ENCODE measurements around the gene MMD2. TPM values are rescaled to one million over a fixed set of nuclear protein-coding genes. Genes with fewer than 3 reads are reported as not detected.

The MMD2 gene
- total RNA-seq, 1 experiment from 2014 or later = not detected

DNA sequence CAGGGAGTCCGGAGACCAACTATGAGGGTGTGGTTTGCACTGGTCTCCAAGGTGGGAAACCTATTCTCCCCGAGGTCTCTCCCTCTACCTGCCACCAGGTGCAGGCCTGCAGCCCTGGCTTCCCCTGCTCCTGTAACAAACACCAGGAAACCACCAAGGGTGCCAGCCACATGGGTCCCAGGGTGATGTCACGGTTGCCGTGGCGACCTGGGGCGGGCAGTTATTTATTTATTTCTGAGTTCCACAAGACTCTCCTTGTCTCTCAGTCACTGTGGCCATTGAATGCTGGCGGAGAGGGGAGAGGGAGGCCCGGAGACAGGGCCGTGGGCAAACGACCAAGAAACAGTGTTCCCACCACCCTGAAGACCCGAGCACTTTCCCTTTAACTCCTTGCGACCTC, 27.0 kb downstream of the MMD2 start:
- Mint-ChIP-seq H3K4me1 (ENCODE audit: low read depth, unreplicated experiment) (no peaks in the 10 kb centered on the region), H3K36me3 (ENCODE audit: insufficient read depth, unreplicated experiment) (no peaks in the 10 kb centered on the region), H3K9me3 (ENCODE audit: unreplicated experiment) (no peaks in the 10 kb centered on the region), H3K27ac (ENCODE audit: unreplicated experiment) (no peak overlapping the region), H3K27me3 (ENCODE audit: insufficient read depth, unreplicated experiment) (no peaks in the 10 kb centered on the region), H3K4me3 (ENCODE audit: unreplicated experiment) (no peak overlapping the region)
- POLR2A ChIA-PET = no interaction called here
- CTCF ChIA-PET = interaction anchor here (0.6 kb wide), 1 partner anchor 77 kb away, joined by 8 read pairs; no protein-coding TSS in a partner anchor
- H3K4me3 ChIP-seq (ENCODE audit: low read depth, low read length) = no peak overlapping the region
- no peaks in the 10 kb centered on the region for H3K4me1 ChIP-seq
- no peaks in the 10 kb centered on the region for H3K36me3 ChIP-seq (ENCODE audit: control insufficient read depth, insufficient read depth, low read length)
- TF ChIP-seq, protein P1, sequence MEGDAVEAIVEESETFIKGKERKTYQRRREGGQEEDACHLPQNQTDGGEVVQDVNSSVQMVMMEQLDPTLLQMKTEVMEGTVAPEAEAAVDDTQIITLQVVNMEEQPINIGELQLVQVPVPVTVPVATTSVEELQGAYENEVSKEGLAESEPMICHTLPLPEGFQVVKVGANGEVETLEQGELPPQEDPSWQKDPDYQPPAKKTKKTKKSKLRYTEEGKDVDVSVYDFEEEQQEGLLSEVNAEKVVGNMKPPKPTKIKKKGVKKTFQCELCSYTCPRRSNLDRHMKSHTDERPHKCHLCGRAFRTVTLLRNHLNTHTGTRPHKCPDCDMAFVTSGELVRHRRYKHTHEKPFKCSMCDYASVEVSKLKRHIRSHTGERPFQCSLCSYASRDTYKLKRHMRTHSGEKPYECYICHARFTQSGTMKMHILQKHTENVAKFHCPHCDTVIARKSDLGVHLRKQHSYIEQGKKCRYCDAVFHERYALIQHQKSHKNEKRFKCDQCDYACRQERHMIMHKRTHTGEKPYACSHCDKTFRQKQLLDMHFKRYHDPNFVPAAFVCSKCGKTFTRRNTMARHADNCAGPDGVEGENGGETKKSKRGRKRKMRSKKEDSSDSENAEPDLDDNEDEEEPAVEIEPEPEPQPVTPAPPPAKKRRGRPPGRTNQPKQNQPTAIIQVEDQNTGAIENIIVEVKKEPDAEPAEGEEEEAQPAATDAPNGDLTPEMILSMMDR (IDR thresholded peaks at IDR 0.05; ENCODE audit: insufficient read depth in 1 of 2, low read depth in 1 of 2, low read length in 1 of 2, severe bottlenecking in 1 of 2, unreplicated experiment in 1 of 2) = no peak
- no TSS peak for BruUV-seq (replicated peaks)
- no peaks in the 10 kb centered on the region for H3K27me3 ChIP-seq (replicated peaks; ENCODE audit: control insufficient read depth, insufficient read depth, low read length)
- DNase-seq = peak in 1 of 2 experiments; percentile 42
- intact Hi-C loops (cut with micrococcal nuclease; ENCODE audit: unreplicated experiment) = no loop called here
- no peaks in the 10 kb centered on the region for H3K9me3 ChIP-seq

DNA sequence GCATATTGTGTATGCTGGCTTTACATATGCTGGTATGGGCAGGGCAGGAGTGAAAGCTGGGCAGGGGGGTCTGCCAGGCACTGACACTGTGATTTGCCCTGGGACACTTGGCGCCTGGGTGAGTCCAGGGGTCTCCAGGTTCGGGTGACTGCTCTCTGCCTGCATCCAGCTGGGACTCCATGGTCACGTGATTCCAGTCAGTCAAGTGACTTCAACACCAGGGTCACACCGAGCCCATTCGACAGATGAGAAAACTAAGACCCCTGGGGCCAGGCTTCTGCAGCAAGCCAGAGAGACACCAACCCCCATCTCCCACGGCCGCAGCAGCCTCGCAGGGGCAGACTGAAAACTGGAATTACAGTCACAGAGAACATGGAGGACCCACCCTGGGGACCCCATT, 30.0 kb downstream of the MMD2 start:
- ChIA-PET POLR2A (no interaction called here), CTCF (no interaction called here)
- intact Hi-C loops (cut with micrococcal nuclease; ENCODE audit: unreplicated experiment) = no loop called here
- H3K4me3 ChIP-seq (ENCODE audit: low read depth, low read length) = no peak overlapping the region
- no peaks in the 10 kb centered on the region for H3K36me3 ChIP-seq (ENCODE audit: control insufficient read depth, insufficient read depth, low read length)
- Mint-ChIP-seq H3K4me3 (ENCODE audit: unreplicated experiment) (no peak overlapping the region), H3K9me3 (ENCODE audit: unreplicated experiment) (no peaks in the 10 kb centered on the region), H3K36me3 (ENCODE audit: insufficient read depth, unreplicated experiment) (no peaks in the 10 kb centered on the region), H3K27me3 (ENCODE audit: insufficient read depth, unreplicated experiment) (peaks cover 4% of the 10 kb centered on the region), H3K27ac (ENCODE audit: unreplicated experiment) (no peak overlapping the region), H3K4me1 (ENCODE audit: low read depth, unreplicated experiment) (no peaks in the 10 kb centered on the region)
- H3K4me1 ChIP-seq = no peaks in the 10 kb centered on the region
- DNase-seq = no peak
- no peaks in the 10 kb centered on the region for H3K27me3 ChIP-seq (replicated peaks; ENCODE audit: control insufficient read depth, insufficient read depth, low read length)
- no TSS peak for BruUV-seq (replicated peaks)
- TF ChIP-seq, protein P1 (IDR thresholded peaks at IDR 0.05; ENCODE audit: insufficient read depth in 1 of 2, low read depth in 1 of 2, low read length in 1 of 2, severe bottlenecking in 1 of 2, unreplicated experiment in 1 of 2) = no peak
- H3K9me3 ChIP-seq = no peaks in the 10 kb centered on the region

DNA sequence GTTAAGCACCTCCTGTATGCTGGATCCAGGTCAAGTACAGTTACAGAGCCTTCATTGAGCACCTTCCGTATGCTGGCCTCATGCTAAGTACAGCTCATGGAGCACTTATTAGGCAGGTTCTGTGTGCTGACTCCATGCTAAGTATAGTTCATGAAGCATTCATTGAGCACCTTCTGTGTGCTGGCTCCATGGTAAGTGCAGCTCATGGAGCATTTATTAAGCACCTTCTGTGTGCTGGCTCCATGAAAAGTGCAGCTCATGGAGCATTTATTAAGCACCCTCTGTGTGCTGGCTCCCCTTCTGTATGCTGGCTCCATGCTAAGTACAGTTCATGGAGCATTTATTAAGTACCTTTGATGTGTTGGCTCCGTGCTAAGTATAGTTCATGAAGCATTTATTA, 30.5 kb downstream of the MMD2 start:
- Mint-ChIP-seq H3K27me3 (ENCODE audit: insufficient read depth, unreplicated experiment) (peaks cover 4% of the 10 kb centered on the region), H3K27ac (ENCODE audit: unreplicated experiment) (no peak overlapping the region), H3K4me3 (ENCODE audit: unreplicated experiment) (no peak overlapping the region), H3K4me1 (ENCODE audit: low read depth, unreplicated experiment) (no peaks in the 10 kb centered on the region), H3K36me3 (ENCODE audit: insufficient read depth, unreplicated experiment) (no peaks in the 10 kb centered on the region), H3K9me3 (ENCODE audit: unreplicated experiment) (no peaks in the 10 kb centered on the region)
- CTCF ChIA-PET = no interaction called here
- Histone ChIP-seq H3K9me3 (no peaks in the 10 kb centered on the region), H3K4me3 (ENCODE audit: low read depth, low read length) (no peak overlapping the region), H3K36me3 (ENCODE audit: control insufficient read depth, insufficient read depth, low read length) (no peaks in the 10 kb centered on the region), H3K4me1 (no peaks in the 10 kb centered on the region), H3K27me3 (replicated peaks; ENCODE audit: control insufficient read depth, insufficient read depth, low read length) (no peaks in the 10 kb centered on the region)
- no peak for DNase-seq
- TF ChIP-seq, protein P1 (IDR thresholded peaks at IDR 0.05; ENCODE audit: insufficient read depth in 1 of 2, low read depth in 1 of 2, low read length in 1 of 2, severe bottlenecking in 1 of 2, unreplicated experiment in 1 of 2) = no peak
- BruUV-seq (replicated peaks) = no TSS peak
- POLR2A ChIA-PET = no interaction called here
- intact Hi-C loops (cut with micrococcal nuclease; ENCODE audit: unreplicated experiment) = no loop called here

All from Caco-2 (cell line).